Heart right ventricle (tissue), 16 donors: ENCODE measurements around the gene ZNF234. TPM values are rescaled to one million over a fixed set of nuclear protein-coding genes. Genes with fewer than 3 reads are reported as not detected.
A peak's percentile ranks its signal among the peaks of the same experiment; 100 is the strongest.

Experiments
- ATAC-seq, 8 donors: fragments of 200-7000 bp; cut with Tn5 transposase; one replicate each; pipeline ENCODE4 v1.9.1; 2020; ENCODE audit warnings: mild to moderate bottlenecking in 8 of 8, moderate library complexity in 8 of 8, moderate number of reproducible peaks in 1 of 8
- DNase-seq, 2 donors: peaks; one replicate each; pipeline ENCODE4 v3.0.0-alpha.2; 2020
- H3K27ac ChIP-seq, 10 donors: fragments of 200-600 bp; sonication (generic) in 2 of 10; one replicate each; pipeline versions ENCODE4 v1.5.0 to v1.8.0; 2020 to 2022; ENCODE audit warnings: mild to moderate bottlenecking in 3 of 10
- H3K27me3 ChIP-seq, 7 donors: fragments of 200-600 bp; one replicate each; pipeline ENCODE4 v1.8.0; 2021 to 2022; ENCODE audit warnings: mild to moderate bottlenecking in 2 of 7
- H3K36me3 ChIP-seq, 9 donors: fragments of 200-600 bp; sonication (generic) in 1 of 9; one replicate each; pipeline versions ENCODE4 v1.5.0 to v1.8.0; 2020 to 2022; ENCODE audit warnings: mild to moderate bottlenecking in 2 of 9
- H3K4me1 ChIP-seq, 9 donors: fragments of 200-600 bp; sonication (generic) in 1 of 9; one replicate each; pipeline versions ENCODE4 v1.5.0 to v1.8.0; 2020 to 2022; ENCODE audit warnings: mild to moderate bottlenecking in 4 of 9
- H3K4me3 ChIP-seq, 10 donors: fragments of 200-600 bp; sonication (generic) in 2 of 10; one replicate each; pipeline versions ENCODE4 v1.5.0 to v1.8.0; 2020 to 2022; ENCODE audit warnings: mild to moderate bottlenecking in 7 of 10, moderate library complexity in 2 of 10
- H3K9me3 ChIP-seq, 11 donors: fragments of 200-600 bp in 10 of 11; sonication (generic) in 2 of 11; one replicate each; pipeline versions ENCODE4 v1.5.0 to v1.8.0; 2013 to 2022; ENCODE audit warnings: mild to moderate bottlenecking in 2 of 11, control low read depth in 1 of 11, moderate library complexity in 1 of 11
- WGBS, 2 donors: extraction: QIAGEN DNeasy Blood & Tissue Kit; methylation state at CpG; one replicate each; pipeline ENCODE4 v1.1.7; 2013; ENCODE audit warnings: inconsistent platforms in 1 of 2; 5-methylcytosine and 5-hydroxymethylcytosine counted together
- intact Hi-C, 10 donors: fragments of 100-400 bp; cut with DNase I; formaldehyde crosslinking; loops; one replicate each; pipeline versions ENCODE4 v1.11.1 to v1.14.2; 2022
- polyA plus RNA-seq, 2 donors: library from polyadenylated mRNA; stranded (reverse); fragments of 200-250 nt; gene quantifications; one replicate each; pipeline ENCODE4 v1.2.3, GENCODE V29; 2013
- total RNA-seq, 10 donors: library from RNA; stranded (reverse); fragmentation: NEBNext Ultra II Directional in 3 of 10; extraction: Animal tissue kit (Norgen Biotek cat#: 25700) in 3 of 10; gene quantifications; one replicate each; pipeline versions ENCODE4 v1.2.1 to v1.2.4, GENCODE V29; 2021 to 2023
- TF ChIP-seq, protein P1 (sequence below), 9 donors: fragments of 200-600 bp; sonication (generic) in 2 of 9; IDR thresholded peaks; one replicate each; pipeline versions ENCODE4 v1.5.0 to v1.8.0; 2021 to 2022; ENCODE audit warnings: antibody characterized with exemption in 9 of 9, mild to moderate bottlenecking in 5 of 9, moderate library complexity in 1 of 9
- donor health status: Arrhythmogenic right ventricular cardiomyopathy.
- donor health status: ischemic (EF 13 %, LVEDD 7.1; RV severe dilation, severe dysfunction).
- donor health status: healthy with polysubstance abuse.
- donor health status: DM: no; HTN: yes; CAD: no.
- donor health status: DM: no; HTN: no; CAD: no.
- donor health status: ischemic (EF 25% LVEDD 6.9; RV normal size, moderate dysfunction).
- donor health status: ischemic (EF 25% LVEDD 5.7; RV mildly dilated, moderate dysfunction).
- donor health status: healthy.
- donor health status: DM: yes; HTN: yes; CAD: no.
- donor health status: Ischemic cardiomyopathy.
- donor health status: ischemic (EF 35%, LVEDD 5.7; RV mildly dilated, moderate dysfunction).
- donor health status: nonischemic (EF 11% LVEDD 7.7; RV severe dilation, severe dysfunction).
- donor health status: DM: yes; HTN: yes; CAD: no.
- donor health status: PGD.
- donor health status: ischemic (EF 29% LVEDD 5.4; RV normal size, mild dysfunction).
- donor health status: nonischemic (EF 23%, LVEDD 6.1; RV moderate dilation, normal function).

ZNF234 gene
- total and polyA plus RNA-seq, 12 donors, result 2.2 to 13.4 (median 8.7) TPM

DNA sequence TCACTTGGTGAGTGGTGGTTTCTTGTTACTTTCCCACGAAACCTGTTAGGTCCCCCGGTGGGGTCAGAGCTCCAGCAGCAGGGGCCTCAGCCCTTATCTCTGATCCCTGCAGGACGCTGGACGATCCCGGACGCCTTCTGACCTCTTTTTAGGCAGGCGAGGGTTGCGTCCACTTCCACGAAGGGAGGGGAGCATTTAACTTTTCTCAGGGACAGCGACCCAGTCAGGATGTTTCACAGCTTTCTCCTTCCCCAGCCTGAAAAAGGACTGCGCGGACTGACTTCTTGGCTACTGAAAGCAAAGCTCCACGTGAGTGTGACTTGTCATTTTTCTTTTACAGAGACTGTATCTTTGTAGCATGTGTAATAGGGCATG is 692 bp downstream of the ZNF234 start:
- Histone ChIP-seq H3K36me3 (peaks cover 0 to 32% (median 22%) of the 10 kb centered on the region in 9 donors), H3K27ac (peak overlapping the region in 9 of 10 donors; percentile 81 to 92 (median 88)), H3K4me1 (peaks cover 0 to 37% (median 17%) of the 10 kb centered on the region in 9 donors), H3K27me3 (no peaks in the 10 kb centered on the region), H3K4me3 (peak overlapping the region; percentile 81 to 97 (median 93)), H3K9me3 (no peaks in the 10 kb centered on the region)
- 1 to 3% methylated on average over 13 of the region's 13 CpGs for WGBS, 2 donors
- DNase-seq (peak in 1 of 2 donors; percentile 7), ATAC-seq (peak in 7 of 8 donors; percentile 25 to 53 (median 37))
- TF ChIP-seq, protein P1, sequence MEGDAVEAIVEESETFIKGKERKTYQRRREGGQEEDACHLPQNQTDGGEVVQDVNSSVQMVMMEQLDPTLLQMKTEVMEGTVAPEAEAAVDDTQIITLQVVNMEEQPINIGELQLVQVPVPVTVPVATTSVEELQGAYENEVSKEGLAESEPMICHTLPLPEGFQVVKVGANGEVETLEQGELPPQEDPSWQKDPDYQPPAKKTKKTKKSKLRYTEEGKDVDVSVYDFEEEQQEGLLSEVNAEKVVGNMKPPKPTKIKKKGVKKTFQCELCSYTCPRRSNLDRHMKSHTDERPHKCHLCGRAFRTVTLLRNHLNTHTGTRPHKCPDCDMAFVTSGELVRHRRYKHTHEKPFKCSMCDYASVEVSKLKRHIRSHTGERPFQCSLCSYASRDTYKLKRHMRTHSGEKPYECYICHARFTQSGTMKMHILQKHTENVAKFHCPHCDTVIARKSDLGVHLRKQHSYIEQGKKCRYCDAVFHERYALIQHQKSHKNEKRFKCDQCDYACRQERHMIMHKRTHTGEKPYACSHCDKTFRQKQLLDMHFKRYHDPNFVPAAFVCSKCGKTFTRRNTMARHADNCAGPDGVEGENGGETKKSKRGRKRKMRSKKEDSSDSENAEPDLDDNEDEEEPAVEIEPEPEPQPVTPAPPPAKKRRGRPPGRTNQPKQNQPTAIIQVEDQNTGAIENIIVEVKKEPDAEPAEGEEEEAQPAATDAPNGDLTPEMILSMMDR (IDR thresholded peaks at IDR 0.05), result no peak
- intact Hi-C loops, result no loop called here

DNA sequence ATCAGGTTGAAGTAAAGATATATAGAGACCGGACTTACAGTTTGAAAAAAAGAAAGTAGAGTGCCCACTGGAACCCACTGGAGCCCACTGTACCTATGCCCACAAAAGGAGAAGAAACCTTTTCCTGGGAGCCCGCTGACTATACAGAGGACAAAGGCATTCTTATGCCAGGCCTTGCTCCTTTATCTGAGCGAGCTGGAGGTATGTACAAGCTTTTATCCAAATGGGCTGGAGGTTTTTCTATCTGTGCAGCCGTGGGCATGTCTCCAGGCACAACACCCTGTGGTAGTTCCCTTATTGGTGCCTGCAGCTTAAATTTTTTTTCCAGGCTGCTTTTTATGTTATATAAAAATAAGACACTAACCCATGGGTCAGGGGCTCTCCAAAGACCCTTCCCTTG is 8.4 kb downstream of the ZNF234 start:
- Histone ChIP-seq H3K9me3 (peaks cover 0 to 37% (median 16%) of the 10 kb centered on the region in 11 donors), H3K36me3 (peaks cover 0 to 100% (median 91%) of the 10 kb centered on the region in 9 donors), H3K27ac (peak overlapping the region in 4 of 10 donors; percentile 33 to 53 (median 46)), H3K4me3 (no peak overlapping the region), H3K4me1 (peaks cover 0 to 24% (median 0%) of the 10 kb centered on the region in 9 donors), H3K27me3 (no peaks in the 10 kb centered on the region)
- peak in 5 of 8 donors; percentile 35 to 57 (median 52) for ATAC-seq
- DNase-seq, result no peak
- 80 to 82% methylated on average over 4 of the region's 4 CpGs for WGBS, 2 donors
- TF ChIP-seq, protein P1 (IDR thresholded peaks at IDR 0.05), result no peak
- intact Hi-C loops, result no loop called here

DNA sequence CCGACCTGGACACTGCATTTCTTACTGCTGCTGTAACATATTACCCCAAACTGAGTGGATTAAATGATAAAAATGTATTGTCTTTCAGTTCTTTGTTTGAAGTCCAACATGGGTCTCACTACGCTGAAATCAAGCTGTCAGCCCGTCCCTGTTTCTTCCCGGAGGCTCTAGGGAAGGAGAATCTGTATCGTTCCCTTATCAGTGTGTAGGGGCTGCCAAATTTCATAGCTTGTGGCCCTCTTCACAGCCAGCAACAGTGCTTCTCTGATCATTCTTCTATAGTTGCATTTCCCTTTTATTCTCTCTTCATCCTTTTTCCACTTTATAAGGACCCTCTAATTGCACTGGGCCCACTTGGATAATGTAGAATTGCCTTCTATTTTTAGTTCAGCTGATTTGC is 10.1 kb downstream of the ZNF234 start:
- Histone ChIP-seq H3K9me3 (peaks cover 0 to 54% (median 33%) of the 10 kb centered on the region in 11 donors), H3K36me3 (peaks cover 3 to 100% (median 92%) of the 10 kb centered on the region in 9 donors), H3K27me3 (no peaks in the 10 kb centered on the region), H3K4me3 (no peak overlapping the region), H3K4me1 (peaks cover 0 to 24% (median 0%) of the 10 kb centered on the region in 9 donors), H3K27ac (peak overlapping the region in 1 of 10 donors; percentile 28)
- TF ChIP-seq, protein P1 (IDR thresholded peaks at IDR 0.05), result no peak
- ATAC-seq (peak in 1 of 8 donors; percentile 37), DNase-seq (no peak)
- intact Hi-C loops, result no loop called here
- WGBS, 2 donors, result 57 to 72% methylated on average over 5 of the region's 5 CpGs

DNA sequence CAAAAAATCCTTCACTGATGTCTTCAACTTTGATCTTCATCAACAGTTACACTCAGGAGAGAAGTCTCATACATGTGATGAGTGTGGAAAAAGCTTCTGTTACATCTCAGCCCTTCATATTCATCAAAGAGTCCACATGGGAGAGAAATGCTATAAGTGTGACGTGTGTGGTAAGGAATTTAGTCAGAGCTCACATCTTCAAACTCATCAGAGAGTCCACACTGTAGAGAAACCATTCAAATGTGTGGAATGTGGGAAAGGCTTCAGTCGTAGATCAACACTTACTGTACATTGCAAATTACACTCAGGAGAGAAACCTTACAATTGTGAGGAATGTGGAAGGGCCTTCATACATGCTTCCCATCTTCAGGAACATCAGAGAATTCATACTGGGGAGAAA is 15.1 kb downstream of the ZNF234 start:
- no peak for ATAC-seq
- H3K27ac ChIP-seq, result no peak overlapping the region
- TF ChIP-seq, protein P1 (IDR thresholded peaks at IDR 0.05), result no peak
- H3K36me3 ChIP-seq, result peaks cover 15 to 73% (median 63%) of the 10 kb centered on the region in 9 donors
- no peaks in the 10 kb centered on the region for H3K27me3 ChIP-seq
- peaks cover 0 to 8% (median 0%) of the 10 kb centered on the region in 9 donors for H3K4me1 ChIP-seq
- intact Hi-C loops, result no loop called here
- DNase-seq, result no peak
- H3K9me3 ChIP-seq, result peaks cover 5 to 99% (median 73%) of the 10 kb centered on the region in 11 donors
- no peak overlapping the region for H3K4me3 ChIP-seq
- WGBS, 2 donors, result 94 to 98% methylated on average over 2 of the region's 2 CpGs
